PC-3 (cell line): ENCODE results near the gene WIPF3. TPM values are rescaled to one million over a fixed set of nuclear protein-coding genes. Genes with fewer than 3 reads are reported as not detected.

Experiments
- ATAC-seq: fragments of 200-7000 bp; cut with Tn5 transposase; 2 replicates; pipeline ENCODE4 v1.9.1; 2020; ENCODE audit warnings: mild to moderate bottlenecking, moderate library complexity
- BruUV-seq: library from RNA; stranded (reverse); fragments of 400-500 nt; replicated peaks from 2 replicates; lab custom pipeline; 2021; lab: Mats Ljungman, UMichigan
- CTCF ChIA-PET: fragments of 300-600 bp; sonication (Branson Sonifier 250); formaldehyde crosslinking; loops from one replicate; lab custom pipeline; 2022; ENCODE audit warnings: antibody characterized with exemption; lab: Charles Lee
- POLR2A ChIA-PET: fragments of 300-600 bp; sonication (Branson Sonifier 250); formaldehyde crosslinking; loops from one replicate; lab custom pipeline; 2022; ENCODE audit warnings: antibody characterized with exemption; ENCODE audit not compliant: unreplicated experiment; lab: Charles Lee
- DNase-seq: peaks from one replicate; pipeline ENCODE4 v3.0.0-alpha.2; 2015
- H2AFZ ChIP-seq: fragments of 300-600 bp; sonication (generic); 2 replicates; pipeline ENCODE4 v1.6.0; 2016; ENCODE audit warnings: antibody characterized with exemption, low read length
- H3F3A ChIP-seq: fragments of 300-600 bp; sonication (generic); one replicate; pipeline ENCODE4 v1.6.0; 2017; ENCODE audit warnings: antibody characterized with exemption, low read length, control low read depth, mild to moderate bottlenecking; ENCODE audit not compliant: unreplicated experiment
- H3K27ac ChIP-seq: fragments of 300-600 bp; sonication (generic); 2 replicates; pipeline ENCODE4 v1.5.1; 2016; ENCODE audit warnings: mild to moderate bottlenecking, low read length
- H3K27me3 ChIP-seq: fragments of 300-600 bp; sonication (generic); 2 replicates; pipeline ENCODE4 v1.6.1; 2016; ENCODE audit warnings: low read length, mixed read lengths
- H3K36me3 ChIP-seq: fragments of 300-600 bp; sonication (generic); 2 replicates; pipeline ENCODE4 v1.6.1; 2016; ENCODE audit warnings: low read depth, mixed run types, low read length, mixed read lengths
- H3K4me1 ChIP-seq: fragments of 300-600 bp; sonication (generic); 2 replicates; pipeline ENCODE4 v1.5.1; 2016; ENCODE audit warnings: low read length; ENCODE audit not compliant: insufficient read depth
- H3K4me2 ChIP-seq: fragments of 300-600 bp; sonication (generic); 2 replicates; pipeline ENCODE4 v1.6.0; 2016; ENCODE audit warnings: low read length
- H3K4me3 ChIP-seq: fragments of 300-600 bp; sonication (generic); 2 replicates; pipeline ENCODE4 v1.5.1; 2016; ENCODE audit warnings: mild to moderate bottlenecking, low read length, mixed read lengths
- H3K79me2 ChIP-seq: fragments of 300-600 bp; sonication (generic); 2 replicates; pipeline ENCODE4 v1.6.1; 2017; ENCODE audit warnings: low read length, mixed read lengths
- H3K9ac ChIP-seq: fragments of 300-600 bp; sonication (generic); 2 replicates; pipeline ENCODE4 v1.6.0; 2016; ENCODE audit warnings: mild to moderate bottlenecking, low read length
- H3K9me2 ChIP-seq: fragments of 300-600 bp; sonication (generic); replicated peaks from 2 replicates; pipeline ENCODE4 v1.6.1; 2016; ENCODE audit warnings: mixed run types, low read length, mixed read lengths
- H3K9me3 ChIP-seq: fragments of 300-600 bp; sonication (generic); 2 replicates; pipeline ENCODE4 v1.6.1; 2016; ENCODE audit warnings: low read length, mixed read lengths
- H4K20me1 ChIP-seq: fragments of 300-600 bp; sonication (generic); 2 replicates; pipeline ENCODE4 v1.6.1; 2016; ENCODE audit warnings: low read length, mixed read lengths
- CTCF ChIP-seq: fragments of 300-600 bp; sonication (generic); conservative IDR thresholded peaks from 2 replicates; pipeline ENCODE4 v1.5.1; 2017; ENCODE audit warnings: antibody characterized with exemption, low read depth, mild to moderate bottlenecking, low read length
- EZH2 ChIP-seq: fragments of 300-600 bp; sonication (generic); IDR thresholded peaks from one replicate; pipeline ENCODE4 v1.6.1; 2017; ENCODE audit warnings: antibody characterized with exemption, mild to moderate bottlenecking, low read length; ENCODE audit not compliant: unreplicated experiment
- EZH2phosphoT487 ChIP-seq: fragments of 300-600 bp; sonication (generic); IDR thresholded peaks from 2 replicates; pipeline ENCODE4 v1.6.1; 2018; ENCODE audit warnings: mild to moderate bottlenecking, antibody characterized with exemption, low read length, borderline replicate concordance
- intact Hi-C: fragments of 100-400 bp; cut with micrococcal nuclease; formaldehyde crosslinking; loops from 2 replicates; pipeline ENCODE4 v1.9.0; 2023
- total RNA-seq: library from RNA; depleted of rRNA; stranded (reverse); fragments of >200 nt; gene quantifications from 2 replicates; pipeline ENCODE4 v1.2.3, GENCODE V29; 2014

The WIPF3 gene
- total RNA-seq, 1 experiment from 2014 or later: 3.4 TPM

- H3K36me3 ChIP-seq: no peaks in the 10 kb centered on the region
- no peaks in the 10 kb centered on the region for H3K9me3 ChIP-seq
- H3F3A ChIP-seq: no peaks in the 10 kb centered on the region
- no peaks in the 10 kb centered on the region for H3K79me2 ChIP-seq
- peaks cover 8% of the 10 kb centered on the region; the same call in 1 of the 2 replicates for H3K4me1 ChIP-seq
- no peak overlapping the region for H3K27ac ChIP-seq
- H3K4me2 ChIP-seq: no peak overlapping the region
- DNase-seq: no peak
- no peaks in the 10 kb centered on the region for H4K20me1 ChIP-seq
- no peak overlapping the region for H3K4me3 ChIP-seq
- CTCF ChIA-PET: no interaction called here
- H2AFZ ChIP-seq: no peak overlapping the region
- H3K9ac ChIP-seq: no peak overlapping the region
- no TSS peak for BruUV-seq
- no peaks in the 10 kb centered on the region for H3K27me3 ChIP-seq
- TF ChIP-seq EZH2 (no peak), EZH2phosphoT487 (no peak), CTCF (no peak)
- ATAC-seq: no peak
- intact Hi-C loops: no loop called here
- POLR2A ChIA-PET: no interaction called here
- H3K9me2 ChIP-seq: no peaks in the 10 kb centered on the region
These were observed 51.3 kb downstream of the WIPF3 start for GRCh38 chr7:29857654-29858053.

- Histone ChIP-seq H4K20me1 (no peaks in the 10 kb centered on the region), H3K79me2 (no peaks in the 10 kb centered on the region), H3K4me1 (peaks cover 8% of the 10 kb centered on the region; the same call in 1 of the 2 replicates), H3K9me2 (no peaks in the 10 kb centered on the region), H3K9me3 (no peaks in the 10 kb centered on the region), H3K4me2 (no peak overlapping the region), H3K27me3 (no peaks in the 10 kb centered on the region), H3K9ac (no peak overlapping the region), H3K27ac (no peak overlapping the region), H3F3A (no peaks in the 10 kb centered on the region), H3K4me3 (no peak overlapping the region), H3K36me3 (no peaks in the 10 kb centered on the region), H2AFZ (no peak overlapping the region)
- intact Hi-C loops: no loop called here
- CTCF ChIA-PET: no interaction called here
- DNase-seq (no peak), ATAC-seq (no peak)
- POLR2A ChIA-PET: no interaction called here
- no TSS peak for BruUV-seq
- TF ChIP-seq CTCF: no peak
- no peak for TF ChIP-seq EZH2phosphoT487
- TF ChIP-seq EZH2: no peak
These were observed 52.1 kb downstream of the WIPF3 start for GRCh38 chr7:29858191-29858951.

GRCh38 chr7:29859104-29859503 lies 52.8 kb downstream of the WIPF3 start:
- ATAC-seq (no peak), DNase-seq (no peak)
- intact Hi-C loops: no loop called here
- no peaks in the 10 kb centered on the region for H3K9me3 ChIP-seq
- peaks cover 7% of the 10 kb centered on the region; the same call in 1 of the 2 replicates for H3K4me1 ChIP-seq
- no peaks in the 10 kb centered on the region for H4K20me1 ChIP-seq
- no peak overlapping the region for H3K4me2 ChIP-seq
- no peak overlapping the region for H3K4me3 ChIP-seq
- ChIA-PET POLR2A (no interaction called here), CTCF (no interaction called here)
- H3K9ac ChIP-seq: no peak overlapping the region
- no peaks in the 10 kb centered on the region for H3K27me3 ChIP-seq
- no peak for TF ChIP-seq CTCF
- TF ChIP-seq EZH2: no peak
- TF ChIP-seq EZH2phosphoT487: no peak
- H3K9me2 ChIP-seq: no peaks in the 10 kb centered on the region
- no peaks in the 10 kb centered on the region for H3K79me2 ChIP-seq
- BruUV-seq: no TSS peak
- H2AFZ ChIP-seq: no peak overlapping the region
- H3K36me3 ChIP-seq: no peaks in the 10 kb centered on the region
- H3K27ac ChIP-seq: no peak overlapping the region
- no peaks in the 10 kb centered on the region for H3F3A ChIP-seq
